B cell (primary cell): Measurements from ENCODE around the gene FHIT. TPM values are rescaled to one million over a fixed set of nuclear protein-coding genes. Genes with fewer than 3 reads are reported as not detected.

Experiments used
- ATAC-seq: fragments of 200-7000 bp; cut with Tn5 transposase; one replicate; pipeline ENCODE4 v1.10.0; 2021; ENCODE audit warnings: low read depth, mild to moderate bottlenecking, moderate number of reproducible peaks, moderate library complexity
- CTCF ChIA-PET: fragments of 350-600 bp; sonication (Branson Sonifier 250); formaldehyde crosslinking; loops from one replicate; lab custom pipeline; 2021; ENCODE audit warnings: antibody characterized with exemption, inconsistent platforms; lab: Charles Lee
- POLR2A ChIA-PET: fragments of 350-600 bp; sonication (Branson Sonifier 250); formaldehyde crosslinking; loops from one replicate; lab custom pipeline; 2021; ENCODE audit warnings: antibody characterized with exemption; lab: Charles Lee
- DNase-seq: peaks from one replicate; pipeline ENCODE4 v3.0.0; 2013
- H2AFZ ChIP-seq: 2 replicates; pipeline ENCODE4 v1.6.1; 2012; ENCODE audit warnings: mild to moderate bottlenecking, low read depth, low read length; ENCODE audit not compliant: insufficient read depth, poor library complexity, severe bottlenecking
- H3K27ac ChIP-seq, 2 donors: 1 replicate in 1 of 2; 2 replicates in 1 of 2; pipeline ENCODE4 v1.5.1; 2012 to 2013; ENCODE audit warnings: low read length in 2 of 2, mild to moderate bottlenecking in 2 of 2, moderate library complexity in 1 of 2
- H3K27me3 ChIP-seq, 4 experiments: fragments of 200-600 bp in 1 of 4; sonication (generic) in 1 of 4; replicated peaks in 1 of 4; 1 replicate in 2 of 4; 2 replicates in 2 of 4; pipeline versions ENCODE4 v1.6.1 to v1.7.0; 2013 to 2016; ENCODE audit warnings: low read length in 3 of 4, mild to moderate bottlenecking in 2 of 4, mixed read lengths in 1 of 4, moderate library complexity in 1 of 4; ENCODE audit not compliant: insufficient read depth in 4 of 4, control insufficient read depth in 3 of 4; ENCODE audit errors: control extremely low read depth in 1 of 4
- H3K36me3 ChIP-seq, 2 experiments: replicated peaks in 1 of 2; 1 replicate in 1 of 2; 2 replicates in 1 of 2; pipeline versions ENCODE4 v1.6.1 to v1.7.1; 2013; ENCODE audit warnings: low read length in 1 of 2; ENCODE audit not compliant: insufficient read depth in 2 of 2, control insufficient read depth in 1 of 2; ENCODE audit errors: control extremely low read depth in 1 of 2, extremely low read depth in 1 of 2
- H3K4me1 ChIP-seq, 2 donors: fragments of 200-600 bp in 1 of 2; sonication (generic) in 1 of 2; 1 replicate in 1 of 2; 2 replicates in 1 of 2; pipeline versions ENCODE4 v1.5.1 to v1.6.1; 2013 to 2017; ENCODE audit warnings: low read length in 2 of 2; ENCODE audit not compliant: control insufficient read depth in 2 of 2, insufficient read depth in 2 of 2
- H3K4me2 ChIP-seq: replicated peaks from 2 replicates; pipeline ENCODE3; 2012; ENCODE audit warnings: mild to moderate bottlenecking, low read depth, low read length; ENCODE audit not compliant: poor library complexity, severe bottlenecking
- H3K4me3 ChIP-seq, 5 experiments: fragments of 200-600 bp in 1 of 5; sonication (generic) in 1 of 5; 1 replicate in 3 of 5; 2 replicates in 2 of 5; pipeline versions ENCODE4 v1.5.1 to v1.7.0; 2011 to 2016; ENCODE audit warnings: low read length in 4 of 5, mild to moderate bottlenecking in 4 of 5, low read depth in 2 of 5, control low read depth in 1 of 5, moderate library complexity in 1 of 5; ENCODE audit not compliant: insufficient read depth in 1 of 5; ENCODE audit errors: control extremely low read depth in 1 of 5, extremely low read depth in 1 of 5
- H3K79me2 ChIP-seq: fragments of 200-600 bp; sonication (generic); one replicate; pipeline ENCODE4 v1.6.0; 2016; ENCODE audit warnings: low read length; ENCODE audit not compliant: control insufficient read depth, insufficient read depth
- H3K9ac ChIP-seq: fragments of 200-600 bp; sonication (generic); 2 replicates; pipeline ENCODE4 v1.6.1; 2017; ENCODE audit warnings: mild to moderate bottlenecking, low read length, moderate library complexity
- H3K9me3 ChIP-seq, 3 donors: one replicate each; pipeline versions ENCODE4 v1.6.1 to v1.7.1; 2013; ENCODE audit warnings: low read length in 2 of 3; ENCODE audit not compliant: control insufficient read depth in 2 of 3, insufficient read depth in 1 of 3; ENCODE audit errors: control extremely low read depth in 1 of 3
- H4K20me1 ChIP-seq: 2 replicates; pipeline ENCODE4 v1.6.0; 2012; ENCODE audit warnings: mild to moderate bottlenecking, low read length; ENCODE audit not compliant: insufficient read depth, control insufficient read depth, poor library complexity, severe bottlenecking
- H3K27ac Mint-ChIP-seq: one replicate; pipeline ENCODE4 v1.8.0; 2021; ENCODE audit warnings: mixed read lengths
- H3K27me3 Mint-ChIP-seq: one replicate; pipeline ENCODE4 v1.8.0; 2021; ENCODE audit warnings: mixed read lengths
- H3K4me1 Mint-ChIP-seq: one replicate; pipeline ENCODE4 v1.8.0; 2021; ENCODE audit warnings: mixed read lengths
- H3K4me3 Mint-ChIP-seq: one replicate; pipeline ENCODE4 v1.8.0; 2021; ENCODE audit warnings: mixed read lengths
- H3K9me3 Mint-ChIP-seq: one replicate; pipeline ENCODE4 v1.8.0; 2022; ENCODE audit warnings: mixed read lengths; ENCODE audit not compliant: insufficient read depth
- EZH2 ChIP-seq: IDR thresholded peaks from 2 replicates; pipeline ENCODE4 v1.6.1; 2012; ENCODE audit warnings: borderline replicate concordance, low read depth, mild to moderate bottlenecking, moderate library complexity, low read length; ENCODE audit not compliant: insufficient read depth, poor library complexity, severe bottlenecking
- WGBS: methylation state at CpG from one replicate; pipeline ENCODE4 v1.1.5; 2013; ENCODE audit warnings: missing lambda C conversion rate; ENCODE audit not compliant: insufficient coverage; 5-methylcytosine and 5-hydroxymethylcytosine counted together
- intact Hi-C: fragments of 100-400 bp; cut with micrococcal nuclease; formaldehyde crosslinking; loops from one replicate; pipeline ENCODE4 v1.10.0; 2022
- polyA plus RNA-seq: library from polyadenylated mRNA; depleted of rRNA; stranded (reverse); fragments of >200 nt; gene quantifications from 2 replicates; pipeline ENCODE4 v1.2.3, GENCODE V29; 2012
- total RNA-seq, 2 donors: library from RNA; stranded (reverse); fragments of 120-200 nt in 1 of 2; gene quantifications; 1 replicate in 1 of 2; 2 replicates in 1 of 2; pipeline versions ENCODE4 v1.2.3 to v1.2.4, GENCODE V29; 2013 to 2022
- TF ChIP-seq, protein P1 (sequence below): fragments of 200-600 bp; IDR thresholded peaks from one replicate; pipeline ENCODE4 v1.8.0; 2022; ENCODE audit warnings: antibody characterized with exemption, mild to moderate bottlenecking

FHIT gene
- total and polyA plus RNA-seq, 2 donors (not counting 1 experiment from before 2014, with no cell fraction given): 1.7 to 7.8 TPM

DNA sequence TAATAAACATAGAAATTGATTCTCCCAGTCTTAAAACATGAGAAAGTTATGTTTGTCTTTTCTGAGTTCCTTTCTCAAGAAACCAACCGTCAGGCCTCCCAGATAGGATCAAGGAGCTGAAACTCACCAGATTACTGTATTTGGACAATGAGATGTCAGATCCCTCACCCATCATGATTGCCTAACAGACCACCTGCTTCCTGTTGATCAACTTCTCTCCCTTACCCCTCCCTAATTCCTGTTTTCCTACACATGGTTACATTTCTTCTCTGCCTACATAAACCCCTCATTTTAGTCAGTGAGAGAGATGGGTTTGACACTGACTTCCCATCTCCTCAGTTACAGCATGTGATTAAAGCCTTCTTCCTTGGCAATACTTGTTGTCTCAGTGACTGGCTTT is 917.5 kb downstream of the FHIT start:
- Histone ChIP-seq H4K20me1 (no peaks in the 10 kb centered on the region), H3K79me2 (no peaks in the 10 kb centered on the region), H3K27ac (no peak overlapping the region), H3K27me3 (no peaks in the 10 kb centered on the region), H3K4me1 (no peaks in the 10 kb centered on the region), H3K4me3 (no peak overlapping the region), H3K4me2 (no peak overlapping the region), H3K9ac (no peak overlapping the region), H3K36me3 (no peaks in the 10 kb centered on the region), H2AFZ (no peak overlapping the region), H3K9me3 (no peaks in the 10 kb centered on the region)
- Mint-ChIP-seq H3K4me1 (peaks cover 3% of the 10 kb centered on the region), H3K9me3 (no peaks in the 10 kb centered on the region), H3K4me3 (no peak overlapping the region), H3K27ac (no peak overlapping the region), H3K27me3 (no peaks in the 10 kb centered on the region)
- no peak for ATAC-seq
- TF ChIP-seq EZH2: no peak
- TF ChIP-seq, protein P1, sequence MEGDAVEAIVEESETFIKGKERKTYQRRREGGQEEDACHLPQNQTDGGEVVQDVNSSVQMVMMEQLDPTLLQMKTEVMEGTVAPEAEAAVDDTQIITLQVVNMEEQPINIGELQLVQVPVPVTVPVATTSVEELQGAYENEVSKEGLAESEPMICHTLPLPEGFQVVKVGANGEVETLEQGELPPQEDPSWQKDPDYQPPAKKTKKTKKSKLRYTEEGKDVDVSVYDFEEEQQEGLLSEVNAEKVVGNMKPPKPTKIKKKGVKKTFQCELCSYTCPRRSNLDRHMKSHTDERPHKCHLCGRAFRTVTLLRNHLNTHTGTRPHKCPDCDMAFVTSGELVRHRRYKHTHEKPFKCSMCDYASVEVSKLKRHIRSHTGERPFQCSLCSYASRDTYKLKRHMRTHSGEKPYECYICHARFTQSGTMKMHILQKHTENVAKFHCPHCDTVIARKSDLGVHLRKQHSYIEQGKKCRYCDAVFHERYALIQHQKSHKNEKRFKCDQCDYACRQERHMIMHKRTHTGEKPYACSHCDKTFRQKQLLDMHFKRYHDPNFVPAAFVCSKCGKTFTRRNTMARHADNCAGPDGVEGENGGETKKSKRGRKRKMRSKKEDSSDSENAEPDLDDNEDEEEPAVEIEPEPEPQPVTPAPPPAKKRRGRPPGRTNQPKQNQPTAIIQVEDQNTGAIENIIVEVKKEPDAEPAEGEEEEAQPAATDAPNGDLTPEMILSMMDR: no peak
- ChIA-PET CTCF (no interaction called here), POLR2A (no interaction called here)
- intact Hi-C loops: no loop called here
- 0% methylated on average over 1 of the region's 1 CpG for WGBS
- no peak for DNase-seq

DNA sequence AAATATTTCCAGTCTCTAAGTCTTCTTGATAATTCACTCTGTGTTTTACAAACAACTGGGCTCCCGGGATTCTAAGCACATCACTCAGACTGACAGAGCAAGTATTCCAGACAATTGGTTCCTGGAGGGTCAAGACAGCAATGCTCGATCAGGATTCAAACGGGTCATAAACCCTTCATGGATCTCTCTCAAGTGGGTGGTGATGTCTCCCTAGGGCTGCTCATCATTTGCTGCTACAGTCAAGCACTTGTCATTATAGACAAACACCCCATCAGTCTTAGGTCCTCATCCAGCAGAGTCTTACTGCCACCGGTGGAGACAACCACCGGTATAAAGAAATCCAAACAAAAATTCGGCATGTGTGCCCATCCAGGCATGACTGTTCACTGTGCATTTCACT is 921.1 kb downstream of the FHIT start:
- no peaks in the 10 kb centered on the region for H3K9me3 Mint-ChIP-seq
- Histone ChIP-seq H3K27ac (no peak overlapping the region), H3K79me2 (no peaks in the 10 kb centered on the region), H3K36me3 (no peaks in the 10 kb centered on the region), H4K20me1 (no peaks in the 10 kb centered on the region), H3K9me3 (no peaks in the 10 kb centered on the region), H2AFZ (no peak overlapping the region), H3K4me3 (no peak overlapping the region), H3K4me2 (no peak overlapping the region), H3K27me3 (no peaks in the 10 kb centered on the region), H3K4me1 (no peaks in the 10 kb centered on the region), H3K9ac (no peak overlapping the region)
- ATAC-seq: no peak
- ChIA-PET POLR2A (no interaction called here), CTCF (no interaction called here)
- H3K4me3 Mint-ChIP-seq: no peak overlapping the region
- TF ChIP-seq, protein P1: no peak
- no peak for TF ChIP-seq EZH2
- H3K4me1 Mint-ChIP-seq: peaks cover 3% of the 10 kb centered on the region
- WGBS: 92% methylated on average over 5 of the region's 6 CpGs
- H3K27me3 Mint-ChIP-seq: no peaks in the 10 kb centered on the region
- H3K27ac Mint-ChIP-seq: no peak overlapping the region
- intact Hi-C loops: no loop called here
- no peak for DNase-seq
